SU-DHL-6 (cell line): Measurements from ENCODE around the gene SERPINA5.

Source experiments
- H2AFZ ChIP-seq: fragments of 200-600 bp; sonication (generic); 2 replicates; pipeline ENCODE4 v1.6.1; 2014; ENCODE audit warnings: low read depth, mild to moderate bottlenecking, moderate library complexity, mixed read lengths, antibody characterized with exemption, low read length; ENCODE audit not compliant: severe bottlenecking
- H3F3A ChIP-seq: fragments of 200-600 bp; shearing (Covaris generic); 2 replicates; pipeline ENCODE4 v1.6.0; 2016; ENCODE audit warnings: antibody characterized with exemption, mild to moderate bottlenecking; ENCODE audit not compliant: insufficient read depth
- H3K27ac ChIP-seq: fragments of 200-600 bp; sonication (generic); 2 replicates; pipeline ENCODE4 v1.5.1; 2016; ENCODE audit warnings: low read depth, mild to moderate bottlenecking, low read length, moderate library complexity, mixed read lengths
- H3K27me3 ChIP-seq: fragments of 200-600 bp; sonication (generic), shearing (Covaris generic); 2 replicates; pipeline ENCODE4 v1.6.0; 2014; ENCODE audit warnings: mild to moderate bottlenecking, low read length
- H3K36me3 ChIP-seq: fragments of 200-600 bp; sonication (generic); 2 replicates; pipeline ENCODE4 v1.6.1; 2014; ENCODE audit warnings: mild to moderate bottlenecking, low read length, mixed read lengths
- H3K4me2 ChIP-seq: fragments of 300-600, 200-600 bp; shearing (Covaris generic), sonication (generic); 2 replicates; pipeline ENCODE4 v1.6.0; 2014; ENCODE audit warnings: low read length, low read depth, mild to moderate bottlenecking; ENCODE audit not compliant: poor library complexity, severe bottlenecking
- H3K4me3 ChIP-seq: fragments of 200-600 bp; sonication (generic); 2 replicates; pipeline ENCODE4 v1.5.1; 2014; ENCODE audit warnings: antibody characterized with exemption, low read length, mild to moderate bottlenecking, mixed read lengths; ENCODE audit not compliant: insufficient read depth, poor library complexity, severe bottlenecking
- H3K79me2 ChIP-seq: fragments of 200-600 bp; sonication (generic); 2 replicates; pipeline ENCODE4 v1.6.1; 2014; ENCODE audit warnings: mild to moderate bottlenecking, low read length, moderate library complexity; ENCODE audit not compliant: insufficient read depth
- H3K9ac ChIP-seq: fragments of 200-600 bp; sonication (generic); 2 replicates; pipeline ENCODE4 v1.7.0; 2014; ENCODE audit warnings: mild to moderate bottlenecking, low read length
- H3K9me2 ChIP-seq: fragments of 200-600 bp; sonication (generic); replicated peaks from 2 replicates; pipeline ENCODE4 v1.6.1; 2014; ENCODE audit warnings: low read length; ENCODE audit not compliant: insufficient read depth
- H3K9me3 ChIP-seq: fragments of 200-600 bp; sonication (generic); 2 replicates; pipeline ENCODE4 v1.6.1; 2014; ENCODE audit warnings: low read length, mixed read lengths; ENCODE audit not compliant: insufficient read depth
- H4K20me1 ChIP-seq: fragments of 200-600 bp; sonication (generic); 2 replicates; pipeline ENCODE4 v1.6.1; 2014; ENCODE audit warnings: low read depth, mild to moderate bottlenecking, antibody characterized with exemption, low read length, moderate library complexity, mixed read lengths
- EZH2phosphoT487 ChIP-seq: fragments of 200-600 bp; sonication (generic), shearing (Covaris generic); conservative IDR thresholded peaks from 2 replicates; pipeline ENCODE4 v1.6.1; 2018; ENCODE audit warnings: mild to moderate bottlenecking, antibody characterized with exemption, low read length, moderate library complexity, mixed read lengths
- TF ChIP-seq, protein P1 (sequence below): fragments of 200-600 bp; sonication (generic); IDR thresholded peaks from one replicate; pipeline ENCODE4 v1.5.1; 2017; ENCODE audit warnings: antibody characterized with exemption, mild to moderate bottlenecking, low read length, moderate library complexity; ENCODE audit not compliant: insufficient read depth, poor library complexity, severe bottlenecking

SERPINA5 gene

DNA sequence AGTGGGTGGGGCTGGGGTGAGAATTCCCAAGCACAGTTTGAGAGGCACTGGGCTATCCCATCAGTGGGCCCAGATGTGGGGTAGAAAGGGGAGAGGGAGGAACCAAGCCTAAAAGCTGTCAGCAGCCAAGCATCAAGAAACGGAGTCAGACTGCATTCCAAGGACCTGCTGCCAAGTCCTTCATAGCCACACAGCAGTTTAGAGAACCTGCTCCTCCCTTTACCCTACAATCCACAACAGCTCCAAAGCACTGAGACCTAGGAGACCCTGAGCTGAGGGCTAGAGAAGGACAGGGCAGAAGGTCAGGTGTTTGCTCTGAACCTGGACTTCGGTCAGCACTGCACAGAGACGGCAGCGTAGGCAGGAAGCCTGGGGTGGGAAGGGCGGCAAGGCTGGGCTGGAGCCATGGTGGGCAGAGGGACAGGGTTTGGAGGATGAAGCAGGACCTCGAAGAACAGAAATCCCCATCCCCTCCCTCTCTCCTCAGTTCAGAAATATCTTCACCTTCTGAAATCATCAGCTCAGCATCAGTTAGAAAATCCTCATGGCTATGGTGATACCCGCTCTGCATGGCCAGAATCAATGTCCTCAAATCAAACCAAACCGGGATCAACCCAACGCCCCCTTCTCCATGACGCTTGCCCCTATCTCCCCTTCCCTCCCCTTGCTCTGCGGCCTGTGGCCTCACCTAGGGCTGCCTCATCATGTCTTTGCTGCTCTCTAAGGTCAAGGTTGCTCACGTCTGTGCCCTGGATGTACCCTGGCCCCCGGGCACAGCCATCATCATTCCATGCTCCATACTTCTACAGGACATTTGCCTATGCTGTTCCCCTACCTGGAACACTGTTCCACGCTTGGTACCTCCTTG is 32.9 kb upstream of the SERPINA5 start:
- no peak overlapping the region for H3K4me3 ChIP-seq
- H3K9ac ChIP-seq, result no peak overlapping the region
- H2AFZ ChIP-seq, result no peak overlapping the region
- no peak overlapping the region for H3K4me2 ChIP-seq
- no peaks in the 10 kb centered on the region for H3K27me3 ChIP-seq
- no peaks in the 10 kb centered on the region for H4K20me1 ChIP-seq
- H3K79me2 ChIP-seq, result no peaks in the 10 kb centered on the region
- H3K9me2 ChIP-seq, result no peaks in the 10 kb centered on the region
- no peaks in the 10 kb centered on the region for H3K36me3 ChIP-seq
- TF ChIP-seq, protein P1, sequence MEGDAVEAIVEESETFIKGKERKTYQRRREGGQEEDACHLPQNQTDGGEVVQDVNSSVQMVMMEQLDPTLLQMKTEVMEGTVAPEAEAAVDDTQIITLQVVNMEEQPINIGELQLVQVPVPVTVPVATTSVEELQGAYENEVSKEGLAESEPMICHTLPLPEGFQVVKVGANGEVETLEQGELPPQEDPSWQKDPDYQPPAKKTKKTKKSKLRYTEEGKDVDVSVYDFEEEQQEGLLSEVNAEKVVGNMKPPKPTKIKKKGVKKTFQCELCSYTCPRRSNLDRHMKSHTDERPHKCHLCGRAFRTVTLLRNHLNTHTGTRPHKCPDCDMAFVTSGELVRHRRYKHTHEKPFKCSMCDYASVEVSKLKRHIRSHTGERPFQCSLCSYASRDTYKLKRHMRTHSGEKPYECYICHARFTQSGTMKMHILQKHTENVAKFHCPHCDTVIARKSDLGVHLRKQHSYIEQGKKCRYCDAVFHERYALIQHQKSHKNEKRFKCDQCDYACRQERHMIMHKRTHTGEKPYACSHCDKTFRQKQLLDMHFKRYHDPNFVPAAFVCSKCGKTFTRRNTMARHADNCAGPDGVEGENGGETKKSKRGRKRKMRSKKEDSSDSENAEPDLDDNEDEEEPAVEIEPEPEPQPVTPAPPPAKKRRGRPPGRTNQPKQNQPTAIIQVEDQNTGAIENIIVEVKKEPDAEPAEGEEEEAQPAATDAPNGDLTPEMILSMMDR, result no peak
- no peak for TF ChIP-seq EZH2phosphoT487
- no peaks in the 10 kb centered on the region for H3K9me3 ChIP-seq
- H3F3A ChIP-seq, result no peaks in the 10 kb centered on the region
- H3K27ac ChIP-seq, result no peak overlapping the region

GRCh38 chr14:94548999-94549985 is 31.9 kb upstream of the SERPINA5 start:
- H3K4me2 ChIP-seq, result no peak overlapping the region
- H3K9ac ChIP-seq, result no peak overlapping the region
- no peaks in the 10 kb centered on the region for H4K20me1 ChIP-seq
- H3K9me3 ChIP-seq, result no peaks in the 10 kb centered on the region
- H3F3A ChIP-seq, result no peaks in the 10 kb centered on the region
- no peaks in the 10 kb centered on the region for H3K36me3 ChIP-seq
- H3K27me3 ChIP-seq, result no peaks in the 10 kb centered on the region
- H3K27ac ChIP-seq, result no peak overlapping the region
- no peak overlapping the region for H2AFZ ChIP-seq
- no peak overlapping the region for H3K4me3 ChIP-seq
- TF ChIP-seq EZH2phosphoT487, result no peak
- TF ChIP-seq, protein P1, result peak; percentile 89
- H3K79me2 ChIP-seq, result no peaks in the 10 kb centered on the region
- H3K9me2 ChIP-seq, result no peaks in the 10 kb centered on the region

DNA sequence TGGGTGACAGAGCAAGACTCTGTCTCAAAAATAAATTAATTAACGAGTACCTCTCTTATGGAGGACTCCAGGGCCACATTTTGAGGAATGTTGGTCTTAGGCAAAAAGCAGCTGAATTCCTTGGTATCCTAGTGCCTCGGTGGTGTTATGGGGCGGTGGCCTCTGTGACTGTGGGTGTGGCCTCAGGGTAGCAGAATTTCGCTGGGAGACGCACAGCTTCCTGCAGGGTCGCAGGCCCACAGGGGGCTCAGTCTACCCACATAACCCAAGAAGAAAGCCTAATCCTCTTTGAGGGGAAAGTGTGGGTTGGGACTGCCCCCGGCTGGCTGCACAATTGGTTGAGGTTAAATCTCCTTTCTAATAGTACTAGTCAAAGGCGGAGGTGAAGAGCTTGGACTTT is 31.2 kb upstream of the SERPINA5 start:
- Histone ChIP-seq H2AFZ (no peak overlapping the region), H3K79me2 (no peaks in the 10 kb centered on the region), H3K9me2 (no peaks in the 10 kb centered on the region), H3K36me3 (no peaks in the 10 kb centered on the region), H4K20me1 (no peaks in the 10 kb centered on the region), H3K4me3 (no peak overlapping the region), H3K9ac (no peak overlapping the region), H3F3A (no peaks in the 10 kb centered on the region), H3K27ac (no peak overlapping the region), H3K9me3 (no peaks in the 10 kb centered on the region), H3K4me2 (no peak overlapping the region), H3K27me3 (no peaks in the 10 kb centered on the region)
- no peak for TF ChIP-seq EZH2phosphoT487
- TF ChIP-seq, protein P1, result no peak
